Kidney glomerular epithelial cell (primary cell): ENCODE results near the gene CFAP157.

Experiments
- DNase-seq: peaks from one replicate; lab custom pipeline; 2025; lab: John Stamatoyannopoulos, UW

Gene CFAP157

DNA sequence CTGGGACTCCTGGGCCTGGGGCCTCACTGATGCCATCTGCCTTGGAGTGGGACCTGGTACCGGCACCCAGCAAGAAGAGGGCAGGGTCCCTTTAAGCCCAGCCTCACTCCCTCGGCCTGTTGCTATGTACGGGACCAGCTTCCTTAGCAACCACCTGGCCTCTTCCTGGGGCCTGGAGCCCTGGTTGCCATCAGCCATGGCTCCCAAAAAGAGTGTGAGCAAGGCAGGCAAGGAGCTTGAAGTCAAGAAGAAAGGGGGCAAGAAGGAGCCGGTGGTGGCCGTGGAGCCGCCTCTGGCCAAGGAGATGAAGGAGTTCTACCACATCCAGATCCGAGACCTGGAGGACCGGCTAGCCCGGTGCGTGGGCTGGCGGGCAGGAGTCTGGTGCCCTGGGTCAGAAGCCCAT, at the start of gene CFAP157:
Gene CFAP157, plus strand, starts transcription at position 153 of the 406 bp plus-strand sequence. Its CDS starts 44 bp downstream, at position 197.
- DNase-seq: no peak

DNA sequence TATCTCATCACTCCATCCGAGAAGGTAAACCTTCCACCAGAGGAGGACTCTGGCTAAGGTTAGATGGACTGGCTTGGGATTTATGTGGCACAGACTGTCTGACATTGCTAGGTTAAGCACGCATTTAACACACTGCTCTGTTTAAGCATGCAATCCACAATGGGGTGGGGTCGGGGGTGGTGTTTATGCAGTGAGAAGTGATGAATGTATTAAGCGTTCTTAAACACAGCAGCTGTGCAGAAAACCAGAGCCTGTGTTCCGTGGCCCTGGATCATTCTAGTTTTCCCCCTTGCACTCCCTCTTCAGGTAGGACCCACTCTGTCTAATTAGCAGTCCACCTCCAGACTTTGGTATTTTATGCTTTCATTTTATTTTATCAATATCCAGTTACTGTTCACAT, 48.4 kb upstream of the CFAP157 start:
- DNase-seq: no peak

DNA sequence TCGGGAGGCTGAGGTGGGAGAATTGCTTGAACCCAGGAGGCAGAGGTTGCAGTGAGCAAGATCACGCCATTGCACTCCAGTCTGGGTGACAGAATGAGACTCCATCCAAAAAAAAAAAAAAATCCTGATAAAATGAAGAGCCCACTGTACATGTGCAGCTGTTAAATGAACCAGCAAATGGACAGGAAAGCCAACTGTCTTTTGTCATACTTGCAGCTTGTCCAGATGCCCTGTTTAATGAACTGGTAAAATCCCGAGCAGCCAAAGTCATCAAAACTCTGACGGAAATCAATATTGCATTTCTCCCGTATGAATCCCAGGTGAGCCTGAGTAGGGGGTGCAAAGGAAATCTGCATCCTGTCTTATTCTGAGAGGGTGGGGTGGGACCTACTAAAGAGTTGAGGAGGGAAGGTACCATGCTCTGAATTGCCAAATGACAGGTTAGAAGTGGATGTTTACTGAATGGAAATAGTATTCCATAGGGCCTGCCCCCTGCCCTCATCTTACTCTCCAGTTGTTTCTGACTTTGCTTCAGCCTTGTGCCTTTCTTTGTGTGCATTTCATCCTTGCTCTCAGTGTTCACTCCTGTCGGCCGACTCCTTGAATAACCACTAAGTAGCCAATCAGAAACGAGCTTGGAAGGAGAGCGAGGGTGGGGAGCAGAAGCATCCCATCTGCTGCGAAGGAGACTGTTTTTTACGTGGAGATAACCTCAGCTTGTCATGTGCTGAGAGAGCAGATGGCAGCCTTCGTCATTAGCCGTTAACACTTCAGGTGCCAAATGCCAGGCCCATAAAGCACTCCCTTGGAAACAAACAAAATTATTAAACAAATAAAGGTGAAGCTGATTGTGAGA, 45.7 kb upstream of the CFAP157 start:
- no peak for DNase-seq

DNA sequence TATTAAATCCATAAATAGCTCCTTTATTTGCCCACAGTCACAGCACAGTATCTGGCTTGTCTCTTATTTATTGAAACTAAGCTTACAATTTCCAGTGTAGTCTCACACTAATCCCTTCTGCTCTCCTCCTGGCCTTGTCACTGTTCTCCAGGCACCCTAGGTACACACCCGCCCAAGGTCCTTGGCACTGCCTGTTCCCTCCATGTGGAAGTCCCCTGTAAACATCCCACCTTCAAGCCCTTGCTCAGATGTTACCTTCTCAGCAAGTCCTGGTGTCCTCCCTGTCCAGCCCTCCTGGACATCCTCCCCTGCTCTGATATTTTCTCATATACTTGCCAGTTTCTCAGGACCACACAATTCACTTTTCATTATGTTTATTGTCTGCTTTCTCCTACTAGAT, 44.2 kb upstream of the CFAP157 start:
- DNase-seq: no peak

GRCh38 chr9:127664324-127664677, 42.5 kb upstream of the CFAP157 start:
- no peak for DNase-seq

DNA sequence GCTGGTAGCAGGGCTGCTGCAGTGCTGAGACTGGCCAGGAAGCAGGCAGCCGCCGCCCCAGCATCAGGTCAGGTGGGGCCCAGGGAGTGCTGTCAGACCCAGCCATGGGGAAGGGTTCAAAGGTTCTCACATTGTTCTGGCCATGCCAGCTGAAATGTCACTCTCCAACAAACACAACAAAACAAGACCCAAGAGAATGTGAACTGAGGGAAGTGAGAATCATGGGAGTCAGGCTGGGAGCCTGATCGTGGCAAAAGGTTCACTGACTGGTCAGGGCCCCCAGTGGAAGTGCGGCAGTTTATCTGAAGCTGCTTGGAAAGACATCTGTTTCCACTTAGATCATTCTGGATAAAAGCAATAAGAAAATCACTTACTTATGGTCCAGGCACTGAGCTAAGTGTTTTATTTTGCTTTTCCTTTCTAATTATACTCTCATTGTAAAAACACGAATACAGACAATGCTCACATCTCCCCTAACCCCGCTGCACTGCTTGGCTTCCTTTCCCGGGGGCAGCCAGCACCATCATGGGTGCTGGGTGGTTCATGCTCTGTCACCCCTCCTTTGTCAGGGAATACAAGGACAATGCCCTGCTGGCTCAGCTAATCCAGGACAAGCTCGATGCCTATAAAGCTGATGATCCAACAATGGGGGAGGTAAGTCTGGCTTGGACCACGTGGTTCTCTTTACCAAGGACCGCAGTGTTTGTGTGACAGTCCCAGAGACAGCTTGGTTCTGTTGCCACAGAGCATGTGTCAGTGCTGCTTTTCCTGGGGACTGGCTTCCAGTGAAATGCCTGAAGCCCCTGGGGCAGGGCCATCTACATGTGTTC, 41.9 kb upstream of the CFAP157 start:
- DNase-seq: no peak

DNA sequence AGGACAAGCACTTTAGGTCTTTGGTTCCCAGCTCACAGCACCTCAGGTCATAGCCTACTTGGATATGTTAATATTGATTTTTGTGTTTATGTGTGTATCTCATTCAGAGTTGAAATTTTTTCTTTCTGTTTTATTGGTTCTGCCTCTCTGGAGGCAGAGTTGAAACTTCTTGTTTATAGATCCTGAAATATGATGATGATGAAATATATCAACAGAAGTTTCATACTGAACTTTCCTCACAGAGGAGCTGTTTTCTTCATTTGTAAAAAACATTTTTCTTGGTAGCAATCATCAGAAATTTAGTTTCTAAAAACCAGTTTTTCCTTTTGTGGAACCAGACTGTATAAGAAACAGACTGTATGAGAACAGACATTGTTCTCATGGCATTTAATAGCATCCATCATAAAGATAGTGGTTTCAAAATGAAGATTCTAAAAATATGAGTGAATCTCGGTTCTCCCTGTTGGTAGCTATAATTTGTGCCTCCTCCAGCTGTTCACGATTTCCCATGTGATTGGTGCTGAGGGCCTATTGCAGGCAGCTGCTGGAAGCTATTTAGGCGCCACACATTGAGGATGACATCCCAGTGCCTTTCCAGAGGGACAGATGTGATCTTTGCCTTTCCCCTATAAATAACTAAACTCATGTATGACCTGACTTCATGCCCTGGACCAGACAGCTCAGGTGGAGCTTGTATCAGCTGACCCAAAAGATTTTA, 39.5 kb upstream of the CFAP157 start:
- DNase-seq: no peak

- no peak for DNase-seq
These were observed 38.9 kb upstream of the CFAP157 start for GRCh38 chr9:127667906-127668305.

- DNase-seq: no peak
These were observed 33.6 kb upstream of the CFAP157 start for GRCh38 chr9:127673234-127673633.

DNA sequence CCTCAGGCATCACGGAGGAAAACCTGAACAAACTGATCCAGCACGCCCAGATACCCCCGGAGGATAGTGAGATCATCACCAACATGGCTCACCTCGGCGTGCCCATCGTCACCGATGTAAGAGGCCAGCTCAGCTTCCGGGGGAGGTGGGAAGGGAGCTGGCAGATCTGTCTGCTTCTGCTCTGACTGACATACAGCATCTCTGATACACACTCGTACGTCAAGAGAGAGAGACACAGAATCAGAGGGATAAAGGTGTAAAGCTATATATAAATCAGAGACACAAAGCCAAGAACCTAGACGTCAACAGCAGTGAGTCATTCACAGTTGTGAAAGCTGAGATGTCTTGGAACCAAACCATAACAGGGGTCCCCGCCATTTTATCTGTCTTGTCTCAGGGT, 30.1 kb upstream of the CFAP157 start:
- DNase-seq: no peak

GRCh38 chr9:127679506-127679905, 27.3 kb upstream of the CFAP157 start:
- DNase-seq: no peak

DNA sequence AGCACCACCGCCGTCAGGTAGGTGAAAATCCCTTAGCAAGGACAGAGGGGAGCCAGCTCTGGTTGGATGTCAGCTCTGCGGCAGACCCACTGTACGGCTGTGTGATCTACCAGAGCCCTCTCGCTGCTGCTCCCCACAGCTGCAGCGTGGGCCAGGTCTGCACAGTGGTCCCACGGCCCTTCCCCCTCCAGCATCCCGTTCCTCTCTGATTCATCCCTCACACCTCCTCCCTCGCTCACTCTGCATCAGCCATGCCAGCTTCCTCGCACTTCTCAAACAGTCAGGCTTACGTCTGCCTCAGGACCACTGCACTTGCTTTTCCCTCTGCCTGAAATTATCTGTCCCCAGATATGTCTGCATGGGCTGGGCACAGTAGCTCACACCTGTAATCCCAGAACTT, 26.6 kb upstream of the CFAP157 start:
- DNase-seq: no peak

- DNase-seq: no peak
These were observed 25.9 kb upstream of the CFAP157 start for GRCh38 chr9:127680846-127681245.

- no peak for DNase-seq
These were observed 24.2 kb upstream of the CFAP157 start for GRCh38 chr9:127682351-127683136.

DNA sequence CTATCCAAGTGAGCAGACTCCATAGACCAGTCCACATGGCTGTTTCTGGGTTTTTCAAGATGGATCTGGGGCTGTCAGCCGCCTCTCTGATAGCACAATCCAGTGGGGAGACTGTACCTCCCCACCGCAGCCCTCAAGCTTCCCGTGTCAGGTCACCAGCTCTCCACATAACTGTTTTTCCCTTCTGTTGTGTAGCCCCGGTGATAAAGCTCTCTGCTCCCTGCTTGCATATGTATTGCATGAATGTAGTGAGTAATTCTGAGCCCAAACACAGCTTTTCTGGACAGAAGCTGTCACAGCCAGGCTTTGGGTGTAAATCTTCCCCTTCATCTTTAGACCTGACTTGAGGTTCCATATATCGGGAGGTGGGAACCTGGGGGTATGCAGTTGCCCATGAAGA, 23.1 kb upstream of the CFAP157 start:
- no peak for DNase-seq

- DNase-seq: no peak
These were observed 22.2 kb upstream of the CFAP157 start for GRCh38 chr9:127684576-127684975.

DNA sequence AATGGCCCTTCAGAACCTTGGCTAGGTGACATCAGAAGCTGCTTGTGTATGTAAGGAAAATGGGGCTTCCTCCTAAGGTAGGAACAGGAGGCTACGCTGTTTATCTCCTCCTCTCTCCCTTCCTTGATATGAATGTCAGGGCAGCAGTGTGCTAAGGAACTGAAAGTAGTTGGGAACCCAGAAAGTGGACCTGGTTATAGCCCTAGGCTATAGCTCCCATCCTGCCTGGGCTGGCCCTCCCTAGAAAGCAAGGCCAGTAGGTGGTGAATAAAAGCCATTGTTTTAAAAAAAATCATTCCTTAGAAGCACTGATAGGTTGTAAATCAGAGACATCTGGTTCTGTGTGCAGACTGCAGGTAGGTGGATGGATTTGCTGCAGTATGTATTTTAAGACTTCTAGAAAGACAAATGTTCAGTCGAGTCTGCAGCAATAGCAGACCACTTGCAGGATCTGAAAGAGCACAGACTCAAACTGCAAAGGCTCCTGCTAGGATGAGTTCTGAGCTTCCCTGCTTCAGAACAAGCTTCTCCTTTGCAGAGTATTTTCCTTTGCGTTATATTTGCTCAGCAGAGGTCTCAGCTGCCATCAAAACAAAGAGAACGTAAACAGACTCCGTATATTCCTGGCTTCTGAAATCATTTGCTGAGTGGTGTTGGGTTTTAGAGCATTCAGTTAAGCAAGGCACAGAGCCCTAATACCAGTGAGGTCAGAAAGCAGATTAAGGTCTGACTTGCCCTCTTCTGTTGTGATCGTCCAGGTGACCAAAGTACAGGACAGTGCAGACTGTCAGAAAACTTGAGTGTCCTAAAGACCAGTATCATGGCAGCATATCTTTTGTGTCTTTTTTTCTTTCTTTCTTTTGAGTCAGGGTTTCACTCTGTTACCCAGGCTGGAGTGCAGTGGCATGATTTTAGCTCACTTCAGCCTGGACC, 20.1 kb upstream of the CFAP157 start:
- no peak for DNase-seq

- DNase-seq: no peak
These were observed 17.3 kb upstream of the CFAP157 start for GRCh38 chr9:127689329-127690000.

DNA sequence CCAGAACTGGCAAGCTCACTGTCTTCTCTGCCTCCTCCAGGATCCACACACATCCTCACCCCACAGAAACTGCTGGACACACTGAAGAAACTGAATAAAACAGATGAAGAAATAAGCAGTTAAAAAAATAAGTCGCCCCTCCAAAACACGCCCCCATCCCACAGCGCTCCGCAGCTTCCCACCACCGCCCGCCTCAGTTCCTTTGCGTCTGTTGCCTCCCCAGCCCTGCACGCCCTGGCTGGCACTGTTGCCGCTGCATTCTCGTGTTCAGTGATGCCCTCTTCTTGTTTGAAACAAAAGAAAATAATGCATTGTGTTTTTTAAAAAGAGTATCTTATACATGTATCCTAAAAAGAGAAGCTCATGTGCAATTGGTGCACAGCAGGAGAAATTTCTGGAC, 16.1 kb upstream of the CFAP157 start:
- DNase-seq: no peak

GRCh38 chr9:127692071-127692470, 14.7 kb upstream of the CFAP157 start:
- no peak for DNase-seq
